NK-92 (cell line): ENCODE results near the gene CTLA4.

ENCODE experiments used
- DNase-seq: peaks from one replicate; lab custom pipeline; 2025; ENCODE audit not compliant: unreplicated experiment; lab: John Stamatoyannopoulos, UW

Gene CTLA4

GRCh38 chr2:203867561-203868200, at the start of gene CTLA4:
Gene CTLA4, plus strand, starts transcription at chr2:203867771. Its CDS starts 172 bp downstream, at chr2:203867943.
- DNase-seq, result no peak

- DNase-seq, result no peak
Measured at GRCh38 chr2:203818656-203819055, 48.9 kb upstream of the CTLA4 start.

- DNase-seq, result no peak
Measured at GRCh38 chr2:203819434-203820133, 48.0 kb upstream of the CTLA4 start.

- DNase-seq, result no peak
Measured at GRCh38 chr2:203820969-203821368, 46.6 kb upstream of the CTLA4 start.

GRCh38 chr2:203822240-203822639, 45.3 kb upstream of the CTLA4 start:
- no peak for DNase-seq

GRCh38 chr2:203823173-203823572, 44.4 kb upstream of the CTLA4 start:
- no peak for DNase-seq

- DNase-seq, result no peak
Measured at GRCh38 chr2:203824057-203824456, 43.5 kb upstream of the CTLA4 start.

GRCh38 chr2:203824603-203825002, 43.0 kb upstream of the CTLA4 start:
- DNase-seq, result no peak

- no peak for DNase-seq
Measured at GRCh38 chr2:203826704-203827103, 40.9 kb upstream of the CTLA4 start.

- DNase-seq, result no peak
Measured at GRCh38 chr2:203830304-203831055, 37.1 kb upstream of the CTLA4 start.

GRCh38 chr2:203835420-203835819, 32.2 kb upstream of the CTLA4 start:
- DNase-seq, result no peak

GRCh38 chr2:203835892-203836800, 31.4 kb upstream of the CTLA4 start:
- no peak for DNase-seq

- DNase-seq, result no peak
Measured at GRCh38 chr2:203840655-203841205, 26.8 kb upstream of the CTLA4 start.

- no peak for DNase-seq
Measured at GRCh38 chr2:203841654-203842053, 25.9 kb upstream of the CTLA4 start.

- no peak for DNase-seq
Measured at GRCh38 chr2:203842373-203842772, 25.2 kb upstream of the CTLA4 start.

GRCh38 chr2:203846490-203847105, 21.0 kb upstream of the CTLA4 start:
- DNase-seq, result no peak

- DNase-seq, result no peak
Measured at GRCh38 chr2:203849010-203849409, 18.6 kb upstream of the CTLA4 start.

- DNase-seq, result no peak
Measured at GRCh38 chr2:203852760-203853159, 14.8 kb upstream of the CTLA4 start.

GRCh38 chr2:203853271-203853670, 14.3 kb upstream of the CTLA4 start:
- no peak for DNase-seq

- no peak for DNase-seq
Measured at GRCh38 chr2:203853722-203854121, 13.8 kb upstream of the CTLA4 start.
